Activated B cell treated with CpG ODN at 0.5 μM for 24 hours (primary cell): Measurements from ENCODE around the gene BTBD7. TPM values are rescaled to one million over a fixed set of nuclear protein-coding genes. Genes with fewer than 3 reads are reported as not detected.

Experiments
- ATAC-seq: fragments of 200-7000 bp; cut with Tn5 transposase; one replicate; pipeline ENCODE4 v1.10.0; 2021; ENCODE audit warnings: low read depth, mild to moderate bottlenecking, moderate library complexity
- CTCF ChIA-PET: fragments of 350-600 bp; sonication (Branson Sonifier 250); formaldehyde crosslinking; loops from one replicate; lab custom pipeline; 2021; ENCODE audit warnings: antibody characterized with exemption; lab: Charles Lee
- POLR2A ChIA-PET: fragments of 350-600 bp; sonication (Branson Sonifier 250); formaldehyde crosslinking; loops from one replicate; lab custom pipeline; 2021; ENCODE audit warnings: antibody characterized with exemption; lab: Charles Lee
- DNase-seq: peaks from one replicate; pipeline ENCODE4 v3.0.0; 2022
- H3K27ac Mint-ChIP-seq: one replicate; pipeline ENCODE4 v1.8.0; 2020; ENCODE audit warnings: mixed read lengths
- H3K27me3 Mint-ChIP-seq: one replicate; pipeline ENCODE4 v1.8.0; 2021; ENCODE audit warnings: mixed read lengths
- H3K36me3 Mint-ChIP-seq: one replicate; pipeline ENCODE4 v1.8.0; 2021; ENCODE audit warnings: low read depth, mixed read lengths
- H3K4me1 Mint-ChIP-seq: one replicate; pipeline ENCODE4 v1.8.0; 2021; ENCODE audit warnings: mixed read lengths
- H3K4me3 Mint-ChIP-seq: one replicate; pipeline ENCODE4 v1.8.0; 2020; ENCODE audit warnings: mild to moderate bottlenecking, mixed read lengths
- H3K9me3 Mint-ChIP-seq: one replicate; pipeline ENCODE4 v1.8.0; 2020; ENCODE audit warnings: mixed read lengths
- intact Hi-C: fragments of 100-400 bp; cut with micrococcal nuclease; formaldehyde crosslinking; loops from one replicate; pipeline ENCODE4 v1.15.1; 2024
- total RNA-seq: library from RNA; stranded (reverse); gene quantifications from 2 replicates; pipeline ENCODE4 v1.2.3, GENCODE V29; 2022
- TF ChIP-seq, protein P1 (sequence below): fragments of 200-600 bp; IDR thresholded peaks from one replicate; pipeline ENCODE4 v1.8.0; 2022; ENCODE audit warnings: antibody characterized with exemption, mild to moderate bottlenecking

BTBD7 gene
- total RNA-seq, 1 donor from 2014 or later = 41.2 TPM

DNA sequence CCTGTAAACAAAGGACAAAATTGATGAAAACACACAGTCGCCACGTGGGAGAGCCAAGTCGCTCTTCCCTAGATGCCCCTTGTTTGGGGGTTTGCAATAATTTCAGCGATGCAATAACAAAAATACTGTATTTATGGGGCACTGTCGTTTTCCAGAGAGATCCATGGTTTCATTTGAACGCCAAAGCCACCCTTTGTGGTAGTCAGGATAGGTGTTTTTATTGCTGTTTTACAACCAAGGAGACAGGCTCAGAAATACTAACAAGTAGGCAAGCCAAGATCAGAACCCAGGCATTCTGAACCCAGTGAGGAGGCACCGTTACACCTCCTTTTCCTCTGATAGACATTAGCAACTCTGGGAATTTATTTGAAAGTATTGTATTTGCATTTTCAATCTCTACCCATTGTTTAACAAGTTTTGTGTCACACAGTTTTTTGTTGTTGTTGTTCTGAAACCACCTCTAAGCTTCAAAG lies 831 bp upstream of the BTBD7 start:
- Mint-ChIP-seq H3K27me3 (no peaks in the 10 kb centered on the region), H3K4me3 (peak overlapping the region; percentile 90), H3K9me3 (peaks cover 5% of the 10 kb centered on the region), H3K4me1 (peaks cover 40% of the 10 kb centered on the region), H3K36me3 (peaks cover 10% of the 10 kb centered on the region), H3K27ac (peak overlapping the region; percentile 90)
- no peak for DNase-seq
- POLR2A ChIA-PET = no interaction called here
- TF ChIP-seq, protein P1, sequence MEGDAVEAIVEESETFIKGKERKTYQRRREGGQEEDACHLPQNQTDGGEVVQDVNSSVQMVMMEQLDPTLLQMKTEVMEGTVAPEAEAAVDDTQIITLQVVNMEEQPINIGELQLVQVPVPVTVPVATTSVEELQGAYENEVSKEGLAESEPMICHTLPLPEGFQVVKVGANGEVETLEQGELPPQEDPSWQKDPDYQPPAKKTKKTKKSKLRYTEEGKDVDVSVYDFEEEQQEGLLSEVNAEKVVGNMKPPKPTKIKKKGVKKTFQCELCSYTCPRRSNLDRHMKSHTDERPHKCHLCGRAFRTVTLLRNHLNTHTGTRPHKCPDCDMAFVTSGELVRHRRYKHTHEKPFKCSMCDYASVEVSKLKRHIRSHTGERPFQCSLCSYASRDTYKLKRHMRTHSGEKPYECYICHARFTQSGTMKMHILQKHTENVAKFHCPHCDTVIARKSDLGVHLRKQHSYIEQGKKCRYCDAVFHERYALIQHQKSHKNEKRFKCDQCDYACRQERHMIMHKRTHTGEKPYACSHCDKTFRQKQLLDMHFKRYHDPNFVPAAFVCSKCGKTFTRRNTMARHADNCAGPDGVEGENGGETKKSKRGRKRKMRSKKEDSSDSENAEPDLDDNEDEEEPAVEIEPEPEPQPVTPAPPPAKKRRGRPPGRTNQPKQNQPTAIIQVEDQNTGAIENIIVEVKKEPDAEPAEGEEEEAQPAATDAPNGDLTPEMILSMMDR = no peak
- intact Hi-C loops = loop anchor here (1.0 to 5.0 kb wide), 7 partner anchors 42 to 634 kb away; partner anchors contain the start of genes GOLGA5, GON7, ITPK1 and UBR7
- CTCF ChIA-PET = no interaction called here
- no peak for ATAC-seq

DNA sequence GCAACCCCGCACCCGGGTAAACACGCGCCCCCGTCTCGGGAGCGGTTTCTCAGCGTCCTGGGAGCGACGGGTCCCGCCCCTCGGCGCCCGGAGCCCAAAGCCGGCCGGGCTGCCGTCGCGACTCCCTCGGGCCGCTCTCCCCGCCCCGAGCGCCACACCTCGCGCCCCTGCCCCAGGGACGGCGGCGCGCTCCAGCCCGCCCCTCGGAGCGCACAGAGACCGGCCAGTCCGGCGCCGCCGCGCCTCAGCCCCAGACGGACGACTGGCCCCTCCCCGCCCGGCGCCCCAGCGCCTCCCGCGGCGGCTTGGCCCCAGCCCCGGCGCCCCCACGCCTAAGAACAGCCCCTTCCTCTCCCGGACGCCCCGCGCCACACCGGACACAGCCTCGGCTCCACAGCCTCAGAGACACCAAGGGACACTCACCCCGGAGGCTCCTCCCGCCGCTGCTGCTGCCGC lies 411 bp downstream of the BTBD7 start:
- ChIA-PET CTCF (no interaction called here), POLR2A (interaction anchor here (0.6 to 1.5 kb wide), 3 partner anchors 37 to 41 kb away, joined by 3 to 5 read pairs (median 3); no protein-coding TSS in a partner anchor)
- Mint-ChIP-seq H3K4me1 (peaks cover 45% of the 10 kb centered on the region), H3K9me3 (peaks cover 5% of the 10 kb centered on the region), H3K4me3 (peak overlapping the region; percentile 95), H3K36me3 (peaks cover 10% of the 10 kb centered on the region), H3K27ac (peak overlapping the region; percentile 90), H3K27me3 (no peaks in the 10 kb centered on the region)
- TF ChIP-seq, protein P1 = no peak
- peak; percentile 48 for ATAC-seq
- intact Hi-C loops = loop anchor here (1.0 to 5.0 kb wide), 5 partner anchors 100 to 635 kb away; partner anchors contain the start of genes GON7, MOAP1, UBR7 and UNC79
- DNase-seq = no peak

DNA sequence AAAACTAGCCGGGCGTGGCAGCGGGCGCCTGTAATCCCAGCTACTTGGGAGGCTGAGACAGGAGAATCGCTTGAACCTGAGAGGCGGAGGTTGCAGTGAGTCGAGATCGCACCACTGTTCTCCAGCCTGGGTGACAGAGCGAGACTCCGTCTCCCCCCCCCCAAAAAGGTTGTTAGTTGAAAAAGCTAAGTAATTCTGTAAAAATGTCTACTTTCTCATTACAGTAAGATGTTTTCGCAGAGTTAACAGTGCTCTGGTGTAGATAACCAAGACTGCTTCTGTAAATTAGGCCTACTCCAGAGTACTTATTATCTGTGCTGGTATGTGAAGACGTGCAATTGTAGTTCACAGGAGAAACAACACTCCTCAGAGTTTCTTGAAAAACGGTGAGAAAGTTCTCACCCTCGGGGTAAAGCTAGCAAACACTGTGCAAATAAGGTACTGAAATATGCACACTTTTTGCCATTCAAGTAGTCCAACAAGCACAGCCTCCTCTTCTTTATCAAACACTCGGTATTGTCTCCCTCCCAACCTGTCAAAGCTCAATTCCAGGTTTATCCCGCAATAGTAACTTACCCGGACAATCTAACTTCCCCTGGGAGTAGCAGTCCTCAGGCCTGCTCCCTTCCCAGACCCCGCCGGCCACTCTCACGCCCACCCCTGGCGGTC lies 974 bp downstream of the BTBD7 start:
- H3K4me3 Mint-ChIP-seq = peak overlapping the region; percentile 95
- POLR2A ChIA-PET = interaction anchor here (0.6 to 1.5 kb wide), 3 partner anchors 38 to 41 kb away, joined by 3 to 5 read pairs (median 3); no protein-coding TSS in a partner anchor
- CTCF ChIA-PET = no interaction called here
- DNase-seq = no peak
- H3K27me3 Mint-ChIP-seq = no peaks in the 10 kb centered on the region
- peaks cover 47% of the 10 kb centered on the region for H3K4me1 Mint-ChIP-seq
- TF ChIP-seq, protein P1 = no peak
- H3K27ac Mint-ChIP-seq = peak overlapping the region; percentile 90
- intact Hi-C loops = loop anchor here (1.0 to 5.0 kb wide), 5 partner anchors 100 to 635 kb away; partner anchors contain the start of genes GON7, MOAP1, UBR7 and UNC79
- no peak for ATAC-seq
- H3K36me3 Mint-ChIP-seq = peaks cover 10% of the 10 kb centered on the region
- H3K9me3 Mint-ChIP-seq = peaks cover 1% of the 10 kb centered on the region

DNA sequence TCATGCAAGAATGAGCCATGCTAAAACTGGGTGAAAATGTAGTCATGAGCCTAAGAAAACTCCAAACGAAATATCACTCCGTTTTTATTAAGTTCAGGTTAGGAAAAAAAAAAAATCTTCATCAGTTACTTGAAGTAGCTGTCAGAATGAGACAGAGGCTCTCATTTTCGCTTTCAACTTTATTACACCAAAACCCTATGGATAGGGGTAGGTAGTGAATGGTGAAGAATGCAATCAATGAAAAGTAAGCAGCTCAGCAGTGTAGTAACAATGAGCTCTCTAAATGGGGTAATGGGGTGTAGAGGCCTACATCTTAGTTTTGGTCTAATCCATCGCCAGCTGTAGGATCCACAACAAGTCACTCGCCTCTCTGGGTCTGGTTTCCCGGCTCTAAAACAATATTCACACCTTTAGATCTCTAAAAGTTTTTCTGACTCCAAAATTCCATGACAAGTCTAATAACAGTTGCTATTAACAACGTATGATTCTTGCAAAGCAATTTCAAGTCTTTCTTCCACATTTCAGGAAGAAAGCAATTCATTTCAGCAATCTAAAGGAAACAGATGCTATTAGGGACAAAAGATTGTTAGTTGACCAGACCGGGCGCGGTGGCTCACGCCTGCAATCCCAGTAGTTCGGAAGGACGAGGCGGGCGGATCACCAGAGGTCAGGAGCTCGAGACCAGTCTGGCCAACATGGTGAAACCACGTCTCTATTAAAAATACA lies 1.7 kb downstream of the BTBD7 start:
- Mint-ChIP-seq H3K36me3 (peaks cover 10% of the 10 kb centered on the region), H3K27me3 (no peaks in the 10 kb centered on the region), H3K4me1 (peaks cover 49% of the 10 kb centered on the region), H3K9me3 (no peaks in the 10 kb centered on the region), H3K27ac (no peak overlapping the region), H3K4me3 (peak overlapping the region; percentile 95)
- ATAC-seq (no peak), DNase-seq (no peak)
- ChIA-PET CTCF (no interaction called here), POLR2A (no interaction called here)
- TF ChIP-seq, protein P1 = no peak
- intact Hi-C loops = loop anchor here (5.0 kb wide), 3 partner anchors 101 to 636 kb away; partner anchors contain the start of gene UNC79
